SK-N-DZ (cell line): ENCODE results near the gene SENP7.
"Not testable (repeated sequence)": the region's sequence is repeated elsewhere in the genome, so short reads cannot be mapped to it uniquely, and the experiment has no call there.

Experiments used
- DNase-seq: peaks from one replicate; pipeline ENCODE4 v3.0.0-alpha.2; 2015; ENCODE audit warnings: low spot score

Gene SENP7

GRCh38 chr3:101453961-101454360 lies 59.1 kb downstream of the SENP7 start:
- no peak for DNase-seq

- DNase-seq = not testable (repeated sequence)
Observed at GRCh38 chr3:101438641-101439040, 74.4 kb downstream of the SENP7 start.

- DNase-seq = no peak
Observed at GRCh38 chr3:101433652-101434051, 79.4 kb downstream of the SENP7 start.

- DNase-seq = no peak
Observed at GRCh38 chr3:101423984-101424888, 88.8 kb downstream of the SENP7 start.

- no peak for DNase-seq
Observed at GRCh38 chr3:101418851-101419250, 94.2 kb downstream of the SENP7 start.

- peak; percentile 28 for DNase-seq
Observed at GRCh38 chr3:101414121-101414520, 98.9 kb downstream of the SENP7 start.

GRCh38 chr3:101413656-101414055 lies 99.4 kb downstream of the SENP7 start:
- DNase-seq = no peak

GRCh38 chr3:101391413-101391950 lies 121.5 kb downstream of the SENP7 start:
- DNase-seq = no peak

- DNase-seq = no peak
Observed at GRCh38 chr3:101388706-101389105, 124.3 kb downstream of the SENP7 start.

- no peak for DNase-seq
Observed at GRCh38 chr3:101387351-101387750, 125.7 kb downstream of the SENP7 start.

GRCh38 chr3:101384426-101384825 lies 128.6 kb downstream of the SENP7 start:
- no peak for DNase-seq

- no peak for DNase-seq
Observed at GRCh38 chr3:101383656-101384055, 129.4 kb downstream of the SENP7 start.

GRCh38 chr3:101383156-101383575 lies 129.8 kb downstream of the SENP7 start:
- peak; percentile 22 for DNase-seq

- peak; percentile 8 for DNase-seq
Observed at GRCh38 chr3:101381809-101382208, 131.2 kb downstream of the SENP7 start.

GRCh38 chr3:101379658-101380376 lies 133.2 kb downstream of the SENP7 start:
- DNase-seq = no peak

- DNase-seq = no peak
Observed at GRCh38 chr3:101377796-101378195, 135.2 kb downstream of the SENP7 start.

- no peak for DNase-seq
Observed at GRCh38 chr3:101377209-101377608, 135.8 kb downstream of the SENP7 start.

GRCh38 chr3:101375586-101375985 lies 137.4 kb downstream of the SENP7 start:
- no peak for DNase-seq

- DNase-seq = no peak
Observed at GRCh38 chr3:101362406-101362805, 150.6 kb downstream of the SENP7 start.

GRCh38 chr3:101351829-101352228 lies 161.2 kb downstream of the SENP7 start:
- DNase-seq = no peak

- DNase-seq = no peak
Observed at GRCh38 chr3:101340591-101340990, 172.4 kb downstream of the SENP7 start.

GRCh38 chr3:101333883-101334282 lies 179.1 kb downstream of the SENP7 start:
- no peak for DNase-seq
